Activated CD8-positive, alpha-beta T cell treated with anti-CD3 and anti-CD28 coated beads, Interleukin-2, amount 10 ng/mL, durations not matched to agents 7 days and 5 days (primary cell): Measurements from ENCODE around the gene MOB3A. TPM values are rescaled to one million over a fixed set of nuclear protein-coding genes. Genes with fewer than 3 reads are reported as not detected.

Experiments used
- ATAC-seq: fragments of 150-1000 bp; cut with Tn5 transposase; one replicate; pipeline ENCODE4 v1.10.0; 2021; ENCODE audit warnings: moderate library complexity
- CTCF ChIA-PET: fragments of 350-600 bp; sonication (Branson Sonifier 250); formaldehyde crosslinking; loops from one replicate; lab custom pipeline; 2021; ENCODE audit warnings: antibody characterized with exemption; lab: Charles Lee
- POLR2A ChIA-PET: fragments of 350-600 bp; sonication (Branson Sonifier 250); formaldehyde crosslinking; loops from one replicate; lab custom pipeline; 2021; ENCODE audit warnings: antibody characterized with exemption; lab: Charles Lee
- DNase-seq: peaks from one replicate; pipeline ENCODE4 v3.0.0-alpha.2; 2020
- H3K27ac Mint-ChIP-seq: one replicate; pipeline ENCODE4 v1.8.0; 2021; ENCODE audit warnings: mild to moderate bottlenecking, mixed read lengths
- H3K27me3 Mint-ChIP-seq: one replicate; pipeline ENCODE4 v1.8.0; 2021; ENCODE audit warnings: low read depth, mixed read lengths
- H3K36me3 Mint-ChIP-seq: one replicate; pipeline ENCODE4 v1.8.0; 2021; ENCODE audit warnings: low read depth, mixed read lengths
- H3K4me1 Mint-ChIP-seq: one replicate; pipeline ENCODE4 v1.8.0; 2021; ENCODE audit warnings: low read depth, mixed read lengths
- H3K4me3 Mint-ChIP-seq: one replicate; pipeline ENCODE4 v1.8.0; 2021; ENCODE audit warnings: mild to moderate bottlenecking, mixed read lengths
- H3K9me3 Mint-ChIP-seq: one replicate; pipeline ENCODE4 v1.8.0; 2022; ENCODE audit warnings: mixed read lengths; ENCODE audit not compliant: insufficient read depth
- total RNA-seq, 2 experiments: library from RNA; stranded (reverse); gene quantifications; one replicate each; pipeline ENCODE4 v1.2.3, GENCODE V29; 2021

Gene MOB3A
- total RNA-seq, 2 experiments from 2014 or later: 235 to 240 TPM

DNA sequence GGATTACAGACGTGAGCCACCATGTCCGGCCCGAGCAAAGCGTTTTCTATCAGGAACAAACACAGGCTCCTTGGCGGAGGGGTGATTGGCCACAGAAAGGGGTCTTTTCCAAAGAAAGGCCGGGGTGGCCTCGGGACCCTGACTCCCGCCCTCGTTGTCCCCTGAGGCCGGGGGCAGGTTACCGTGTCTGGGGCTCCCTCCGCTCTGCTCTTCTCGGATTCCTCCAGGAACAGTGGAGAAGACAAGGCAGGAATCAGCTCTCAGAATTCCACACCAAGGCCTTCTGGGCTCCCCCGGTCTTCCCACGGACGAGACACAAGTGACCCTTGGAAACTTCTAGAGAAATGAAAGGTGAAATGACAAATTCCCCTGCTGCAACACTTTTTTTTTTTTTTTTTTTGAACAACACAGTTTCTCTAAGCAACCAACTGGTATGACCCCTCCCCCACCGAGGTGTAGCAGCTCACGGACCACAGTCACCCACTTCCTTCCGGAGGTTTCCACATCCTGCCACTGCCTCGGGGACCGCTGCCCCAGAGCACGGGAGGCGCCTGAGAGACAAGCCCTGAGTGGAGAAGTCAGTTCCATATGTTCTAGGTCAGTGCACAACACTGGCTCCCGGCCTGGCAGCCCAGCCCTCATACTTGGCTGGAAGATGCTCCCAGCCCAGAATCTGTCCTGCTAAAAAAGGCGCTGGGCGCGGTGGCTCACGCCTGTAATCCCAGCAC, 11.0 kb downstream of the MOB3A start:
- peaks cover 77% of the 10 kb centered on the region for H3K36me3 Mint-ChIP-seq
- H3K4me1 Mint-ChIP-seq: peaks cover 62% of the 10 kb centered on the region
- no peaks in the 10 kb centered on the region for H3K9me3 Mint-ChIP-seq
- H3K27ac Mint-ChIP-seq: peak overlapping the region; percentile 98
- ChIA-PET POLR2A (interaction anchor here (0.8 to 6.2 kb wide), 9 partner anchors 9 to 62 kb away, joined by 3 to 93 read pairs (median 4); partner anchors contain the start of genes IZUMO4, MKNK2 and MOB3A), CTCF (interaction anchor here (1.6 to 2.3 kb wide), 2 partner anchors 9 to 33 kb away, joined by 5 to 22 read pairs; partner anchors contain the start of gene MOB3A)
- DNase-seq (peak; percentile 98), ATAC-seq (peak; percentile 63)
- H3K27me3 Mint-ChIP-seq: no peaks in the 10 kb centered on the region
- peak overlapping the region; percentile 99 for H3K4me3 Mint-ChIP-seq

GRCh38 chr19:2083174-2083854, 12.8 kb downstream of the MOB3A start:
- peaks cover 81% of the 10 kb centered on the region for H3K36me3 Mint-ChIP-seq
- ATAC-seq (peak; percentile 35), DNase-seq (peak; percentile 87)
- CTCF ChIA-PET: interaction anchor here (1.0 to 2.3 kb wide), 8 partner anchors 11 to 68 kb away, joined by 3 to 22 read pairs (median 4); partner anchors contain the start of genes AP3D1 and MOB3A
- peak overlapping the region; percentile 99 for H3K4me3 Mint-ChIP-seq
- H3K9me3 Mint-ChIP-seq: no peaks in the 10 kb centered on the region
- peak overlapping the region; percentile 98 for H3K27ac Mint-ChIP-seq
- POLR2A ChIA-PET: interaction anchor here (0.7 to 6.2 kb wide), 12 partner anchors 9 to 208 kb away, joined by 3 to 93 read pairs (median 4); partner anchors contain the start of genes IZUMO4, MKNK2 and MOB3A
- H3K4me1 Mint-ChIP-seq: peaks cover 64% of the 10 kb centered on the region
- H3K27me3 Mint-ChIP-seq: no peaks in the 10 kb centered on the region

DNA sequence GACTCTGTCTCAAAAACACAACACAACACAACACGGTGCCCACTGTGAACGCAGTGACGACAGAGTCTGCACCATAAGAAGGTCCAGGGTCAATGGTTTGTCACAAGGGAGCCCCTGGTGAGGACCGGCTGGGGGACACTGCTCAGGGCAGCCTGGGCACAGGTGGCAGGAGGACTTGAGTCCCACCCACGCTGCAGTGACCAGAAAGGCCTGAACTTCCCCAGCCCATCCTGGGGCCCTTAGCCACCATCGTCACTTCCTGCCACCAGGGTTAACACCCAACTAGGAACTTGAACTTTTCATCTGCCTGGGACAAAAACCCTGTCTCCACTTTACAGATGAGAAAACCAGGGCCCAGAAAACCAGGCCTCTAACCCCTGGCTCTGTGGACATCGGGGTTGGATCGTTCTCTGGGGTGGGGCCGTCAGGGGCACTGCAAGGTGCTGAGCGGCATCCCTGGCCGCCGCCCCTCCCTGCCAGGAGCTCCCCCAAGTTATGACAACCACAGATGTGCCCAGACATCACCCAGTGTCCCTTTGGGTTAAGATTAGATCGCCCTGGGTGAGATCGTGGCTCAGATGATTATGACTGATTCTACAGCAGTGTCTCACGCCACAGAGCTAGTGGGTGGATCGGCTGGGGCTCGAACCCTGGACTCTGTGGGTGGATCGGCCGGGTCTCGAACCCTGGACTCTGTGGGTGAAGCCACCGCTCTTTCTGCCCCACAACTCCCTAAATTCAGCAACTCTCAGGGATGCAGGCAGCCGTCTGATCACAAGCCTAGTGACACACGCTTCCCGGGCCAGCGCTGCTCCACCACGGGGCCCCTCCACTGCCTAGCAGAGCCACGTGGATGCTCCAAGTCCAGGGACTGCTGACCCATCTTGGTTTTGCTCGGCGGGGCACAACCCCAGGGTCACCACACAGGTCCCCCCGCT, 14.0 kb downstream of the MOB3A start:
- H3K4me1 Mint-ChIP-seq: peaks cover 54% of the 10 kb centered on the region
- ChIA-PET POLR2A (interaction anchor here (1.2 to 6.2 kb wide), 4 partner anchors 12 to 33 kb away, joined by 5 to 93 read pairs (median 9); partner anchors contain the start of genes IZUMO4, MKNK2 and MOB3A), CTCF (interaction anchor here (1.3 to 1.7 kb wide), 3 partner anchors 13 to 63 kb away, joined by 3 to 14 read pairs (median 6); partner anchors contain the start of gene MOB3A)
- peaks cover 88% of the 10 kb centered on the region for H3K36me3 Mint-ChIP-seq
- DNase-seq: peak; percentile 80
- H3K4me3 Mint-ChIP-seq: peak overlapping the region; percentile 99
- peak overlapping the region; percentile 98 for H3K27ac Mint-ChIP-seq
- peak; percentile 35 for ATAC-seq
- H3K27me3 Mint-ChIP-seq: no peaks in the 10 kb centered on the region
- H3K9me3 Mint-ChIP-seq: no peaks in the 10 kb centered on the region

DNA sequence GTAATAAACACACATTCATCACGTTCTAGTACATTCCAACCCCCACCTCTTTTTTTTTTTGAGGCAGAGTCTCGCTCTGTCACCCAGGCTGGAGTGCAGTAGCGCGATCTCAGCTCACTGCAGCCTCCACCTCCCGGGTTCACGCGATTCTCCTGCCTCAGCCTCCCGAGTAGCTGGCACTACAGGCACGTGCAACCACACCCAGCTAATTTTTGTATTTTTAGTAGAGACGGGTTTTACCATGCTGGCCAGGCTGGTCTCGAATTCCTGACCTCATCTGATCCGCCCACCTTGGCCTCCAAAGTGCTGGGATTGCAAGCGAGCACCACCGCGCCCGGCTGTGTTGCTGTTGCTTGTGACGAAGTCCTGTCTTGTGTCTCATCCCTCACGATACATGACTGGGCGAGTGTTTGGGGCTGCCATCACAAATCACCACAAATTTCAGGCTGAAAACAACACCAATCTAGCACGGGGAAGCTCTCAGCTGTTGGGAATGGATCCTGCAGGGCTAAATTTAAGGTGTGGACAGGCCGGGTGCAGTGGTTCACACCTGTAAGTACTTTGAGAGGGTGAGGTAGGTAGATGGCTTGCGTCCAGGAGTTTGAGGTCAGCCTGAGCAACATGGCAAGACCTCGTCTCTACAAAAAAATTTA, 15.7 kb downstream of the MOB3A start:
- no peaks in the 10 kb centered on the region for H3K9me3 Mint-ChIP-seq
- peak overlapping the region; percentile 86 for H3K27ac Mint-ChIP-seq
- no peak for DNase-seq
- peak overlapping the region; percentile 99 for H3K4me3 Mint-ChIP-seq
- POLR2A ChIA-PET: interaction anchor here (1.0 to 1.7 kb wide), 3 partner anchors 12 to 29 kb away, joined by 3 to 9 read pairs (median 4); no protein-coding TSS in a partner anchor
- peaks cover 92% of the 10 kb centered on the region for H3K36me3 Mint-ChIP-seq
- H3K27me3 Mint-ChIP-seq: no peaks in the 10 kb centered on the region
- CTCF ChIA-PET: interaction anchor here (1.1 to 1.4 kb wide), 2 partner anchors 10 to 13 kb away, joined by 3 to 4 read pairs; no protein-coding TSS in a partner anchor
- H3K4me1 Mint-ChIP-seq: peaks cover 43% of the 10 kb centered on the region
- no peak for ATAC-seq

DNA sequence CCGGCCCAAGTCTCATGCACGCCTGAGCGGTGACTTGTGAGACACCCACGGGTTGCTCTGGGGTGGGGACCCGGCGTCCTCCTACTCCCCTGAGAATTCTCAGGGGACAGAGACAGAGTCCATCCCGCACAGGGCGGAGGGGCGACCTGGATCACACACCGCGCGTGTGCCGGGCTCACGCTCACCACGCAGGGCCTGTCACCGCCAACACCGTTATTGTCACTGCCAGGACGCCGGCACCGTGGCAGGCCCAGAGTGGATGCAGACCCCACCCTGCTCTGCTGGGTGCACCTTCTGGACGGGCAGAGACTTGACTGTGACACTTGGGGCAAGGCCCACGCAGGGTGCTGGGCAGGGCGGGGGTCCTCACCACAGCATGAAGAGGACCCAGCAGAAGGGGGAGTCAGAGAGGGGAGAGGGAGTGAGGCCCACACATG, 16.2 kb downstream of the MOB3A start:
- POLR2A ChIA-PET: interaction anchor here (1.6 to 1.7 kb wide), 2 partner anchors 15 to 28 kb away, joined by 4 to 9 read pairs; no protein-coding TSS in a partner anchor
- DNase-seq (no peak), ATAC-seq (no peak)
- CTCF ChIA-PET: interaction anchor here (1.1 to 1.4 kb wide), 2 partner anchors 10 to 14 kb away, joined by 3 to 4 read pairs; no protein-coding TSS in a partner anchor
- H3K4me1 Mint-ChIP-seq: peaks cover 41% of the 10 kb centered on the region
- no peaks in the 10 kb centered on the region for H3K9me3 Mint-ChIP-seq
- peak overlapping the region; percentile 86 for H3K27ac Mint-ChIP-seq
- peaks cover 92% of the 10 kb centered on the region for H3K36me3 Mint-ChIP-seq
- H3K4me3 Mint-ChIP-seq: peak overlapping the region; percentile 99
- no peaks in the 10 kb centered on the region for H3K27me3 Mint-ChIP-seq

DNA sequence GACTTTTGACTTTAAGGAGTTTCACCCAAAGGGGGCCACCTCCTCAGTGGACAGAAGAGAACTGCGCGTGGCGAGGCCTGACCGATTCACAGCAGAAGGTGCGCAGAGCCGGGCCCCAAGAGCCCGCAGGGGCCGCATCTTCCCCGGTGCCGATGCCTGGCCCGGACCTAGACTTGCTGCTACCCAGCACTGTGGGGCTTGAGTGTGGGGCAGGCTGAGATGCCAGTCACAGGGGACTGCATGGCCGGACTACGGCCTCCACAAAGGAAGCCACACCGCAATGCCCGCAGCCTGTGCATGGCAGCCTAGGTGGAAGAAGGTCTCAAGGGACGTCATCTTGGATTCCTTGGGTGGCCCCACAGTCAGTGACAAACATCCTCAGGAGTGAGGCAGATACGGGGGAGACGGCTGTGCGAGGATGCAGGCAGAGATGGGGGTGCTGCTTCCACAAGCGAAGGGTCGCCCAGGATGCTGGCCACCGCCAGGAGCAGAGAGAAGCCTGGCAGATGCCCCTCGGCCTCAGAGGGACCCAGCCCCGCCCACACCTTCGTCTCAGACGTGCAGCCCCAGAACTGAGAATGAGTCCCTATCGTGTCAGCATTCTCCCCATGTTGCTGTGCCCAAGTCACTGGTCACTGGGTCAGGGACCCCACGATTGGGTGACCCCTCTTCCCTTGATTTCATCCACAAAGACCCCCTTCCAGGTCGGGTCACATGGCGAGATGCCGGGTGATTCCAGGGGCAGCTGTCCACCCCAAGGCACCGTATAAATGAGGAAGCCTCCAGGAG, 16.9 kb downstream of the MOB3A start:
- H3K27me3 Mint-ChIP-seq: no peaks in the 10 kb centered on the region
- H3K4me3 Mint-ChIP-seq: peak overlapping the region; percentile 99

DNA sequence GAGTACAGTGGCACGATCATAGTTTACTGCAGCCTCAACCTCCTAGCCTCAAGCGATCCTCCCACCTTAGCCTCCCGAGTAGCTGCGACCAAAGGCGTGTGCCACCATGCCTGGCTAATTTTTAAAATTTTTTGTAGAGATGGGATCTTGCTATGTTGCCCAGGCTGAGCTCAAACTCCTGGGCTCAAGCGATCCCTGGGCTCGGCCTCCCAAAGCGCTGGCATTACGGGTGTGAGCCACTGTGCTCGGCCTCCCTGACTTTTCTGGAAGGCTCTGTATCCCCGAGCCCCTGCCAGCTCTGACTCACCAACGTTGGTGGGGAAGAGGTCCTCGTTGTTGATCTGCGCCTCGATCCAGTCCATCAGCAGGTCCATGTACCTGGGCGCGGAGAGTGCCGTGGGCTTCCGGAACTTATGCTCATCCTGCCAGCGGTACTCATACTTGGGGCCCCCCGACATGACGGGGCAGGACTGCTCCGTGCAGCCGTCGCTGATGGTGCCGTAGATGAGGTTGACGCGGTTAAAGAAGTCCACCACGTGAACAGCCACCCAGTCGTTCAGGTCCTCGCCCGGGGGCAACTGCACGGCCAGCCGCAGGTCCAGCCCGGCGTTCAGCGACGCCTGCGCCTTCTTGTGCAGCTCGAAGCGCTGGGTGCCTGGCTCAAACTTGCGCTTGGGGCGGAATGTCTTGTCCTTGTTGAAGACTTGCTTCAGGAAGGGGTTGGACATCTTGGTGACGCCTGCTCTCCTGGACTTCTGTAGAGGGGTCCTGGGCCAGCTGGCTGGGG, 18.1 kb downstream of the MOB3A start:
- Mint-ChIP-seq H3K27ac (no peak overlapping the region), H3K36me3 (peaks cover 85% of the 10 kb centered on the region), H3K9me3 (no peaks in the 10 kb centered on the region), H3K27me3 (no peaks in the 10 kb centered on the region), H3K4me3 (no peak overlapping the region), H3K4me1 (peaks cover 47% of the 10 kb centered on the region)
- ChIA-PET POLR2A (interaction anchor here (1.0 kb wide), 2 partner anchors 9 to 29 kb away, joined by 3 read pairs; no protein-coding TSS in a partner anchor), CTCF (no interaction called here)
- DNase-seq (no peak), ATAC-seq (no peak)

More for the DNA sequence above, 16.9 kb downstream of the MOB3A start:
- Mint-ChIP-seq H3K27ac (peak overlapping the region; percentile 86), H3K9me3 (no peaks in the 10 kb centered on the region), H3K36me3 (peaks cover 86% of the 10 kb centered on the region), H3K4me1 (peaks cover 41% of the 10 kb centered on the region)
- ChIA-PET POLR2A (no interaction called here), CTCF (no interaction called here)
- DNase-seq (no peak), ATAC-seq (no peak)

- ChIA-PET CTCF (no interaction called here), POLR2A (interaction anchor here (1.0 kb wide), 2 partner anchors 10 to 28 kb away, joined by 3 read pairs; no protein-coding TSS in a partner anchor)
- peaks cover 51% of the 10 kb centered on the region for H3K4me1 Mint-ChIP-seq
These were observed 18.7 kb downstream of the MOB3A start for GRCh38 chr19:2077398-2077797.

DNA sequence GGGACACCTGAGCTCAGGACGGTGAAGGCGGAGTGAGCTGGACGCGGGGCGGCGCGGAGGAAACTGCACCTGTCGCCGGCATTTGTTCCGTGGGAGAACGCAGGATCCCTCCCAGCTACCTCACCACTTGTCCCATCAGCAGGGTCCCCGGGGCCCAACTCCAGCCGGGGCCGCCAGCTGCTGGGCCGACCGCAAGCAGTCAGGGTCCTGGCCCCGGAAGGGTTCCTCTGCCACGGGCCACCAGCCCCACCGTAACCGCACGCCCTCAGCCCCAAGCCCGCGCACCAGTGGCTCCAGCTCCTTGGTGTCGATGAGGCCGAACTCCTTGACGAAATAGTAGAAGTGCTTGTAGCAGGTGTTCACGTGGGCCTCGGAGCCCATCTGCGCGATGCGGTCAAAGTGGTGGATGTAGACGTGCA, 19.6 kb downstream of the MOB3A start:
- ChIA-PET CTCF (no interaction called here), POLR2A (interaction anchor here (0.6 to 1.4 kb wide), 3 partner anchors 9 to 15 kb away, joined by 3 to 4 read pairs (median 3); no protein-coding TSS in a partner anchor)
- DNase-seq: no peak
- H3K27ac Mint-ChIP-seq: no peak overlapping the region
- no peaks in the 10 kb centered on the region for H3K9me3 Mint-ChIP-seq
- H3K4me1 Mint-ChIP-seq: peaks cover 43% of the 10 kb centered on the region
- no peak overlapping the region for H3K4me3 Mint-ChIP-seq
- H3K27me3 Mint-ChIP-seq: no peaks in the 10 kb centered on the region
- no peak for ATAC-seq
- peaks cover 85% of the 10 kb centered on the region for H3K36me3 Mint-ChIP-seq

More at GRCh38 chr19:2077398-2077797, 18.7 kb downstream of the MOB3A start:
- Mint-ChIP-seq H3K27me3 (no peaks in the 10 kb centered on the region), H3K4me3 (no peak overlapping the region), H3K36me3 (peaks cover 85% of the 10 kb centered on the region), H3K27ac (no peak overlapping the region), H3K9me3 (no peaks in the 10 kb centered on the region)
- DNase-seq (no peak), ATAC-seq (no peak)
